K562 (cell line): ENCODE results near the gene TNFAIP8L2. TPM values are rescaled to one million over a fixed set of nuclear protein-coding genes. Genes with fewer than 3 reads are reported as not detected.

Experiments
- ATAC-seq: fragments of 200-7000 bp; cut with Tn5 transposase; 3 replicates; pipeline ENCODE4 v1.9.1; 2020; ENCODE audit warnings: moderate library complexity
- BruUV-seq: library from RNA; stranded (reverse); fragments of 400-500 nt; replicated peaks from 2 replicates; lab custom pipeline; 2021; lab: Mats Ljungman, UMichigan
- CTCF ChIA-PET: fragments of 300-600 bp; formaldehyde crosslinking; extraction: SDS; loops from one replicate; lab custom pipeline; 2021; ENCODE audit warnings: low intra/inter-chr PET ratio; lab: Yijun Ruan, JAX
- POLR2A ChIA-PET: fragments of 300-600, 350-650 bp; sonication (Branson Sonifier 250); formaldehyde crosslinking; extraction: SDS; loops from one replicate; lab custom pipeline; 2021; ENCODE audit warnings: antibody characterized with exemption, inconsistent platforms; lab: Yijun Ruan, JAX
- DNase-seq, 4 experiments: peaks; one replicate each; pipeline versions ENCODE4 v3.0.0 to v3.0.0-alpha.2; 2011 to 2018; ENCODE audit warnings: low spot score in 3 of 4, mixed read lengths in 3 of 4; ENCODE audit errors: extremely low read depth in 1 of 4
- FAIRE-seq: peaks from 2 replicates; lab custom pipeline; 2011; peaks lifted over from hg19 to GRCh38; lab: Jason Lieb, UNC
- H2AFZ ChIP-seq: 2 replicates; pipeline ENCODE4 v1.6.0; 2011; ENCODE audit warnings: low read depth, low read length, control low read depth, inconsistent platforms
- H3K27ac ChIP-seq: fragments of 200-600 bp; 3 replicates; pipeline ENCODE4 v1.8.0; 2011; ENCODE audit warnings: low read depth, mild to moderate bottlenecking, control low read depth, inconsistent platforms, low read length, moderate library complexity, mixed read lengths; ENCODE audit errors: extremely low read depth
- H3K27me3 ChIP-seq, 2 experiments: fragments of 300-600 bp in 1 of 2; 2 replicates in 1 of 2; 3 replicates in 1 of 2; pipeline versions ENCODE4 v1.6.0 to v1.8.0; 2011; ENCODE audit warnings: inconsistent platforms in 2 of 2, low read length in 2 of 2, mild to moderate bottlenecking in 1 of 2, mixed read lengths in 1 of 2, moderate library complexity in 1 of 2; ENCODE audit not compliant: control insufficient read depth in 2 of 2, insufficient read depth in 2 of 2
- H3K36me3 ChIP-seq: fragments of 300-600 bp; 3 replicates; pipeline ENCODE4 v1.8.0; 2011; ENCODE audit warnings: mild to moderate bottlenecking, low read length, inconsistent platforms; ENCODE audit not compliant: control insufficient read depth, insufficient read depth
- H3K4me1 ChIP-seq, 2 experiments: fragments of 200-600 bp in 1 of 2; replicated peaks in 1 of 2; 2 replicates in 1 of 2; 3 replicates in 1 of 2; pipeline versions ENCODE4 v1.5.1 to v1.8.0; 2011; ENCODE audit warnings: inconsistent platforms in 2 of 2, low read length in 2 of 2, mild to moderate bottlenecking in 1 of 2, mixed read lengths in 1 of 2, moderate library complexity in 1 of 2; ENCODE audit not compliant: control insufficient read depth in 2 of 2, insufficient read depth in 2 of 2
- H3K4me2 ChIP-seq: 2 replicates; pipeline ENCODE4 v1.6.1; 2011; ENCODE audit warnings: low read length, control low read depth, inconsistent platforms, mixed read lengths; ENCODE audit not compliant: insufficient read depth
- H3K4me3 ChIP-seq: fragments of 200-600 bp; sonication (generic), shearing (Covaris generic); 2 replicates; pipeline ENCODE4 v1.5.1; 2016; ENCODE audit warnings: control low read depth, inconsistent platforms
- H3K79me2 ChIP-seq: fragments of 200-600 bp; 3 replicates; pipeline ENCODE4 v1.8.0; 2011; ENCODE audit warnings: low read length, inconsistent platforms; ENCODE audit not compliant: control insufficient read depth, insufficient read depth
- H3K9ac ChIP-seq, 2 experiments: 2 replicates each; pipeline versions ENCODE4 v1.6.0 to v1.6.1; 2011; ENCODE audit warnings: low read depth in 2 of 2, low read length in 2 of 2, control low read depth in 1 of 2, inconsistent platforms in 1 of 2, mild to moderate bottlenecking in 1 of 2, mixed read lengths in 1 of 2; ENCODE audit not compliant: insufficient read depth in 1 of 2
- H3K9me1 ChIP-seq: one replicate; pipeline ENCODE4 v1.6.0; 2011; ENCODE audit warnings: inconsistent platforms, mild to moderate bottlenecking, low read length, moderate library complexity; ENCODE audit not compliant: control insufficient read depth, insufficient read depth
- H3K9me3 ChIP-seq: replicated peaks from 2 replicates; pipeline ENCODE4 v1.5.1; 2011; ENCODE audit warnings: low read depth, low read length, inconsistent platforms; ENCODE audit not compliant: control insufficient read depth, insufficient read depth
- H4K20me1 ChIP-seq: replicated peaks from 2 replicates; pipeline ENCODE4 v1.6.1; 2011; ENCODE audit warnings: low read length, inconsistent platforms, mixed read lengths; ENCODE audit not compliant: control insufficient read depth, insufficient read depth
- CBFB ChIP-seq: sonication (generic); formaldehyde crosslinking; IDR thresholded peaks from 2 replicates; pipeline ENCODE4 v1.4.0; 2020; ENCODE audit warnings: mild to moderate bottlenecking, missing genetic modification reagents
- FOXA1 ChIP-seq: fragments of 450-650 bp; IDR thresholded peaks from 2 replicates; pipeline ENCODE4 v1.6.1; 2016; ENCODE audit warnings: mild to moderate bottlenecking, borderline replicate concordance
- MAX ChIP-seq: sonication (generic); formaldehyde crosslinking; IDR thresholded peaks from 2 replicates; pipeline ENCODE4 v1.9.0; 2022; ENCODE audit warnings: mild to moderate bottlenecking, missing genetic modification reagents
- NFIC ChIP-seq: fragments of 450-650 bp; IDR thresholded peaks from 2 replicates; pipeline ENCODE4 v1.6.1; 2017; ENCODE audit warnings: mild to moderate bottlenecking, inconsistent platforms
- NKRF ChIP-seq: fragments of 450-650 bp; IDR thresholded peaks from 2 replicates; pipeline ENCODE4 v1.6.1; 2016; ENCODE audit warnings: borderline replicate concordance
- RBM25 ChIP-seq: fragments of 200-400 bp; formaldehyde crosslinking; IDR thresholded peaks from 2 replicates; pipeline ENCODE4 v1.6.1; 2018; ENCODE audit warnings: low read length, low read depth, moderate library complexity; ENCODE audit not compliant: severe bottlenecking
- SREBF1 ChIP-seq: fragments of 150-350 bp; IDR thresholded peaks from 2 replicates; pipeline ENCODE4 v1.6.1; 2014; ENCODE audit warnings: antibody characterized with exemption, low read depth, low read length, borderline replicate concordance
- ZBTB12 ChIP-seq: fragments of 250-450 bp; sonication (Bioruptor Pico); IDR thresholded peaks from 2 replicates; pipeline ENCODE4 v1.4.0; 2020
- ZNF311 ChIP-seq: fragments of 250-450 bp; sonication (Bioruptor Pico); IDR thresholded peaks from 2 replicates; pipeline ENCODE4 v1.4.0; 2020; ENCODE audit warnings: mild to moderate bottlenecking, moderate library complexity
- ZSCAN29 ChIP-seq: fragments of 450-650 bp; IDR thresholded peaks from 2 replicates; pipeline ENCODE4 v1.6.1; 2017
- ZSCAN32 ChIP-seq: fragments of 450-650 bp; formaldehyde crosslinking; IDR thresholded peaks from 2 replicates; pipeline ENCODE4 v1.4.0; 2020; ENCODE audit warnings: mild to moderate bottlenecking, moderate library complexity
- WGBS: fragments of 100-300 bp; shearing (Covaris generic); methylation state at CpG from one replicate; pipeline ENCODE4 v1.1.6; 2016; ENCODE audit warnings: low coverage, mixed read lengths; ENCODE audit not compliant: insufficient coverage; ENCODE audit errors: missing lambda C conversion rate; 5-methylcytosine and 5-hydroxymethylcytosine counted together
- in situ Hi-C: fragments of 300-500 bp; cut with MboI; formaldehyde crosslinking; loops from 4 replicates; pipeline ENCODE4 v1.15.0; 2018; ENCODE audit warnings: inconsistent platforms, mixed read lengths
- intact Hi-C: fragments of 100-400 bp; cut with micrococcal nuclease; formaldehyde crosslinking; loops from 2 replicates; pipeline ENCODE4 v1.14.2; 2022
- polyA plus RNA-seq, 8 experiments: library from polyadenylated mRNA; depleted of rRNA in 4 of 8; stranded (reverse) in 5 of 8; unstranded in 3 of 8; fragments of >200 nt; fragmentation: Nextera tagmentation in 2 of 8; fragmentation: Illumina TruSeq in 1 of 8; extraction: Ambion mirVana in 2 of 8; extraction: Trizol in 1 of 8; gene quantifications; 2 replicates each; pipeline versions ENCODE4 v1.2.1 to v1.2.3, GENCODE V29; 2011 to 2014; ENCODE audit warnings: inconsistent platforms in 1 of 8, missing spikeins in 1 of 8
- total RNA-seq, 7 experiments: library from RNA; depleted of rRNA in 6 of 7; stranded (reverse); fragments of >200 nt in 6 of 7; fragmentation: Illumina TruSeq in 2 of 7; extraction: Trizol in 2 of 7; gene quantifications; 2 replicates each; pipeline versions ENCODE4 v1.2.1 to v1.2.3, GENCODE V29; 2011 to 2021; ENCODE audit warnings: low replicate concordance in 1 of 7

TNFAIP8L2 gene
- total and polyA plus RNA-seq, 9 of the 15 experiments (the other 6 are each of a cell fraction or from before 2014, with no cell fraction given) = 0.05 to 1.7 (median 0.52) TPM

DNA sequence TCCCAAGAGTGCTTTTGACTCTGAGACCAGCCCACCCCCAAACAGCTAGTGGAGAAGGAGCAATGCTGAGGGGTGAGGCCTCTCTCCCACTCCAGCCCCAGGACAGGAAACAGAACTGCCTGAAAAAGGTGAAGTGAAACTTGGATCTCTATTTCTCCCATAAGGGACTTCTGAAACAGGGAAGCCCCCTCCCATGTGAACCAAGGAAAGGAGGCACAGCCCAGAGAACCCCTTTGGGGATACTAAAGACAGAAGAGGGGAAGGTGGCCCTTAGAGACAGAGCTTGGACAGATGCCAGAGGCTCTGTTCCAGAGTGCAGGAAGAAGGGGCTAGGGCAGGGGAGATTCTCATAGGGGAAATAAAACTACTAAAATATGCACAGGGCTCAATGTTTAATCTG lies 2.9 kb downstream of the TNFAIP8L2 start:
- Histone ChIP-seq H3K4me2 (no peak overlapping the region), H3K4me1 (peaks cover 11 to 14% of the 10 kb centered on the region in 2 experiments; a peak in 4 of 5 replicates), H4K20me1 (no peaks in the 10 kb centered on the region; the same call in 1 of the 2 replicates), H3K9me3 (no peaks in the 10 kb centered on the region; the same call in 1 of the 2 replicates), H3K36me3 (peaks cover 27% of the 10 kb centered on the region; the same call in 2 of the 3 replicates), H3K27me3 (no peaks in the 10 kb centered on the region), H3K9ac (no peak overlapping the region; a peak in 1 of 4 replicates), H3K4me3 (no peak overlapping the region), H3K79me2 (peaks cover 4% of the 10 kb centered on the region; the same call in 1 of the 3 replicates), H3K27ac (no peak overlapping the region; the same call in 2 of the 3 replicates), H2AFZ (no peak overlapping the region), H3K9me1 (no peaks in the 10 kb centered on the region)
- no peak for FAIRE-seq
- TF ChIP-seq NFIC = peak; percentile 56
- no peak for TF ChIP-seq FOXA1
- CTCF ChIA-PET = no interaction called here
- in situ Hi-C loops (loop anchor here (5.0 kb wide), 2 partner anchors 67 to 142 kb away; no protein-coding TSS in a partner anchor), intact Hi-C loops (no loop called here)
- POLR2A ChIA-PET = interaction anchor here (1.7 kb wide), 1 partner anchor 135 kb away, joined by 5 read pairs; no protein-coding TSS in a partner anchor
- BruUV-seq = no TSS peak
- DNase-seq = no peak
- ATAC-seq = no peak

DNA sequence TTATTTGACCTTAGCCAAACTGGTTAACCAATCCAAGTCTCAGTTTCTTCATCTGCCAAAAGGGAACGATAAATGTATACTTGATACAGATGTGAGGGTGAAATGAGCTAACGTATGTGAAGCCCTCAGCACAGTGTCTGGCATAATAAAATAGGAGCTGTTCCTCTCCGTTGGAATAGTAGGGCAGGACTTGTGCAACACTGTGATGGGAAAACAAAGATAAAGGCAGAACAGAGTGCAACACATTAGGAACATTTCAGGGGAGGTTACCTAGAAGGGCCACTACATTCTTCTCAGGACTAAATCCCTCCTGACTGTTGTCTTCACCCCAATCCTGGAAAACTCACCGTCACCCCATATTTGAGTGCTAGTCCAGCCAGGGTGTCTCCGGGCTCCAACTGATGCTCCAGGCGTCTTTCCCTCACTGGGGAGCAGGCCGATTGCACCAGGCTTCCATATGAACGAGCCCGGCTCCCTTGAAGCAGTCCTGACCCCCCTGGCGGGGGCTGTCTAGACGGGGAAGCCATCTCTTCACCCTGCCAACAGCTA lies 8.4 kb downstream of the TNFAIP8L2 start:
- in situ Hi-C loops = no loop called here
- H3K36me3 ChIP-seq = peaks cover 32% of the 10 kb centered on the region; the same call in 2 of the 3 replicates
- peak overlapping the region; percentile 64 for H3K4me3 ChIP-seq
- BruUV-seq = no TSS peak
- WGBS = 7% methylated on average over 11 of the region's 11 CpGs
- H2AFZ ChIP-seq = peak overlapping the region; percentile 98
- peak overlapping the region; percentile 96 for H3K4me2 ChIP-seq
- H4K20me1 ChIP-seq = no peaks in the 10 kb centered on the region
- ChIA-PET CTCF (interaction anchor here (1.3 kb wide), 1 partner anchor 65 kb away, joined by 3 read pairs; no protein-coding TSS in a partner anchor), POLR2A (interaction anchor here (0.6 to 1.2 kb wide), 8 partner anchors 8 to 153 kb away, joined by 3 to 5 read pairs (median 3); partner anchors contain the start of genes MLLT11, TNFAIP8L2 and ZNF687)
- peak overlapping the region; percentile 74 for H3K27ac ChIP-seq
- H3K79me2 ChIP-seq = peaks cover 31% of the 10 kb centered on the region
- FAIRE-seq (peak; percentile 6), ATAC-seq (peak; percentile 59; the same call in 1 of the 3 replicates), DNase-seq (peak in 1 of 4 experiments; percentile 61)
- intact Hi-C loops = no loop called here
- no peaks in the 10 kb centered on the region; the same call in 1 of the 2 replicates for H3K9me3 ChIP-seq
- H3K4me1 ChIP-seq = peaks cover 10 to 16% of the 10 kb centered on the region in 2 experiments; a peak in 4 of 5 replicates
- H3K9ac ChIP-seq = peak overlapping the region; percentile 87 to 89
- no peaks in the 10 kb centered on the region for H3K9me1 ChIP-seq
- H3K27me3 ChIP-seq = no peaks in the 10 kb centered on the region
- TF ChIP-seq CBFB (no peak), ZBTB12 (CRISPR knock-in tag) (no peak), ZSCAN32 (CRISPR knock-in tag) (no peak), SREBF1 (peak; percentile 18; the same call in 1 of the 2 replicates), RBM25 (peak; percentile 32), ZSCAN29 (no peak), MAX (CRISPR knock-in tag) (no peak), NKRF (no peak; the same call in 1 of the 2 replicates), ZNF311 (CRISPR knock-in tag) (no peak)
